ENCODE data around the gene ARHGAP15.

ARHGAP15 gene

GRCh38 chr2:143632751-143633374 lies 503.6 kb downstream of the ARHGAP15 start:
- Mint-ChIP-seq H3K4me3 (no peak overlapping the region), H3K9me3 (peaks cover 18% of the 10 kb centered on the region), H3K27ac (no peak overlapping the region), H3K36me3 (peaks cover 68% of the 10 kb centered on the region), H3K4me1 (peaks cover 9% of the 10 kb centered on the region), H3K27me3 (no peaks in the 10 kb centered on the region)
- CTCF ChIA-PET, result no interaction called here
- no peak for DNase-seq

DNA sequence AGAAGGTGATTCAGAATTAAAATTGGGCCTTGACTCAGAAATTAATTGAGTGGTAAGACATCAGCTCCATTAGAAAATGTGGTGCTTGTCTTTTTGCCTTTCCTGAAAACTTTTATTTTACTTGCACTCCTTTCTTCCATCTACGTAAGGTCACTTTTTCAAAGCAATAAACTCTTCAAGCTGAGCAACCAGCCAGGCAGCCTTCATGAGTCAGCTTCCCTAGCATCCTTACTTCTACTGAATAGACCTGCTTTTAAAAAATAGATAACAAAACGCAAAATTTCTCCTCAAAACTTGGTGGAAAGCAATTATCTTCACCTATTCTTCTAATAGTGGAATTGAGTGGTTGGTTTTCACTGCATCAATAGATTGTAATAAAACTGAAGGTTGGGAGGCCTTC lies 504.2 kb downstream of the ARHGAP15 start:
- CTCF ChIA-PET, result no interaction called here
- DNase-seq, result no peak
- peaks cover 18% of the 10 kb centered on the region for H3K9me3 Mint-ChIP-seq
- H3K27ac Mint-ChIP-seq, result no peak overlapping the region
- no peak overlapping the region for H3K4me3 Mint-ChIP-seq
- no peaks in the 10 kb centered on the region for H3K27me3 Mint-ChIP-seq
- peaks cover 9% of the 10 kb centered on the region for H3K4me1 Mint-ChIP-seq
- peaks cover 62% of the 10 kb centered on the region for H3K36me3 Mint-ChIP-seq

- peaks cover 65% of the 10 kb centered on the region for H3K36me3 Mint-ChIP-seq
- CTCF ChIA-PET, result no interaction called here
- H3K27me3 Mint-ChIP-seq, result no peaks in the 10 kb centered on the region
- peaks cover 9% of the 10 kb centered on the region for H3K4me1 Mint-ChIP-seq
- no peak for DNase-seq
- H3K9me3 Mint-ChIP-seq, result peaks cover 18% of the 10 kb centered on the region
- H3K27ac Mint-ChIP-seq, result no peak overlapping the region
- H3K4me3 Mint-ChIP-seq, result no peak overlapping the region
Observed at GRCh38 chr2:143635302-143635701, 506.1 kb downstream of the ARHGAP15 start.

- no peak overlapping the region for H3K27ac Mint-ChIP-seq
- no peak for DNase-seq
- no peak overlapping the region for H3K4me3 Mint-ChIP-seq
- peaks cover 18% of the 10 kb centered on the region for H3K9me3 Mint-ChIP-seq
- peaks cover 65% of the 10 kb centered on the region for H3K36me3 Mint-ChIP-seq
- CTCF ChIA-PET, result no interaction called here
- H3K27me3 Mint-ChIP-seq, result no peaks in the 10 kb centered on the region
- H3K4me1 Mint-ChIP-seq, result peaks cover 9% of the 10 kb centered on the region
Observed at GRCh38 chr2:143635936-143636335, 506.7 kb downstream of the ARHGAP15 start.

DNA sequence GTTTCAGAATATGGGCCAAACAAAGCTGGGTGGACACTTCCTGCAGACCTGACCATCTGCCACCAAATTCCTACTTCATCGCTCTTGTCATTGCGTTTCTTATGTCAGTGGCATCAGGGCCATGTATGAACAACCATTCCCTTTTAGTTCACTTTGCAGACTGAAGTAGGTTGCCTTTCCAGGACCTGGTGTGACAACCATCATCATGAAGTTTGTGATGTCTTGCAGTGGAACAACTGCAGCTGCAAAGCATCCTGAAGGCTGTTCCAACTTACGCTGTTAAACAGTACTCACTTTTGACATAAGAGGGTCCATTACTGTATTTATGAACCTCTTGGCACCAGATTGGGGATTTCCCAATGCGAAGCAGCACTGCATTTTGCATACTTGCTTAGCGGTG lies 511.6 kb downstream of the ARHGAP15 start:
- DNase-seq, result no peak
- CTCF ChIA-PET, result no interaction called here
- Mint-ChIP-seq H3K27ac (no peak overlapping the region), H3K36me3 (peaks cover 65% of the 10 kb centered on the region), H3K4me1 (peaks cover 2% of the 10 kb centered on the region), H3K27me3 (no peaks in the 10 kb centered on the region), H3K4me3 (no peak overlapping the region), H3K9me3 (peaks cover 13% of the 10 kb centered on the region)

GRCh38 chr2:143645921-143646645 lies 516.9 kb downstream of the ARHGAP15 start:
- H3K27me3 Mint-ChIP-seq, result no peaks in the 10 kb centered on the region
- peaks cover 2% of the 10 kb centered on the region for H3K4me1 Mint-ChIP-seq
- peaks cover 63% of the 10 kb centered on the region for H3K36me3 Mint-ChIP-seq
- DNase-seq, result no peak
- no peak overlapping the region for H3K27ac Mint-ChIP-seq
- CTCF ChIA-PET, result interaction anchor here (0.6 kb wide), 1 partner anchor 43 kb away, joined by 3 read pairs; no protein-coding TSS in a partner anchor
- no peak overlapping the region for H3K4me3 Mint-ChIP-seq
- H3K9me3 Mint-ChIP-seq, result peaks cover 10% of the 10 kb centered on the region

DNA sequence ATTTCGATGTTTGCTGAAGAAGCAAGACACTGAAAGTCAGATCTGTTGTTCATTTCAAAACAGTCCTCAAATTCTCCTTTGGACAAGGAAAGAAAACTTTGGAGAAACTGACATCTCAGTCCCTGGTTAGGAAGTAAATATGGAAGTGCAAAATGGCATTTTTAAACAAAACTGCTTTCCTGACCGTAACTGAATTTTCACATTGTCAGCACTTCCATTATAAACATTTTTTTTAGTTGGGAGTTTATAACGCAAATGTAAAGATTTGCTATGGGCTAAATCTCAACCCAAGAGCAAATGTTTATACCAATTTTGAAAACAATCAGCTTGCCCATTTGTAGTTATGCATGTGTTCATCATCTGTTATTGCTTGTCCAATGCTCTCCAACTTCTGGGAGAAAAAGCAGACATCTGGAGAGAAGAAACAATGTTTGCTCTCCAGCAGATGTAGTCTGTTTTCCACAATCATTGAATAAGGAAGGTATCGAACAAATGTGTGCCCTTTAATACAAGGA lies 520.1 kb downstream of the ARHGAP15 start:
- no peak overlapping the region for H3K4me3 Mint-ChIP-seq
- CTCF ChIA-PET, result no interaction called here
- no peaks in the 10 kb centered on the region for H3K27me3 Mint-ChIP-seq
- peaks cover 26% of the 10 kb centered on the region for H3K9me3 Mint-ChIP-seq
- peaks cover 59% of the 10 kb centered on the region for H3K36me3 Mint-ChIP-seq
- no peak overlapping the region for H3K27ac Mint-ChIP-seq
- DNase-seq, result no peak
- H3K4me1 Mint-ChIP-seq, result no peaks in the 10 kb centered on the region

DNA sequence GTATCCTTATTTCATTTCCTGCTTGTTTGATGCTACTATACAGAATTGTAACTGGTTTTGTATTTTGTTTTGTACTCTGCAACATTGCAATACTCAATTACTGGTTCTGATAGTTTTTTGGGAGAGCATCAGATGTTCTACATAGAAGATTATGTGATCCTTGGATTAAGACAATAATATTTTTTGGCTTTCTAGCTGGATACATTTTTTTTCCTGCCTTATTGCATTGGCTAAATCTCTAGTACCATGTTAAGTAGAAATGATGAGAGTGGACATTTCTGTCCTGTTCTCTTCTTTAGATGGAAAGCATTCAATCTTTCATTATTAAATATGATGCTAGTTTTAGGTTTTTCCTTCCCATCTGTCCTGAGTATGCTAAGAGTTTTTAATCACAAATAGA lies 523.5 kb downstream of the ARHGAP15 start:
- peaks cover 26% of the 10 kb centered on the region for H3K9me3 Mint-ChIP-seq
- peaks cover 12% of the 10 kb centered on the region for H3K4me1 Mint-ChIP-seq
- no peaks in the 10 kb centered on the region for H3K27me3 Mint-ChIP-seq
- H3K36me3 Mint-ChIP-seq, result peaks cover 62% of the 10 kb centered on the region
- no peak for DNase-seq
- H3K27ac Mint-ChIP-seq, result no peak overlapping the region
- H3K4me3 Mint-ChIP-seq, result no peak overlapping the region
- CTCF ChIA-PET, result no interaction called here

GRCh38 chr2:143668234-143668633 lies 539.0 kb downstream of the ARHGAP15 start:
- no peak for DNase-seq
- Mint-ChIP-seq H3K9me3 (peaks cover 4% of the 10 kb centered on the region), H3K4me1 (no peaks in the 10 kb centered on the region), H3K27me3 (no peaks in the 10 kb centered on the region), H3K36me3 (peaks cover 28% of the 10 kb centered on the region), H3K27ac (no peak overlapping the region), H3K4me3 (no peak overlapping the region)
- CTCF ChIA-PET, result no interaction called here

- Mint-ChIP-seq H3K36me3 (peaks cover 51% of the 10 kb centered on the region), H3K9me3 (no peaks in the 10 kb centered on the region), H3K27me3 (no peaks in the 10 kb centered on the region), H3K27ac (no peak overlapping the region), H3K4me1 (no peaks in the 10 kb centered on the region), H3K4me3 (no peak overlapping the region)
- CTCF ChIA-PET, result no interaction called here
- DNase-seq, result no peak
Observed at GRCh38 chr2:143674051-143674450, 544.8 kb downstream of the ARHGAP15 start.

DNA sequence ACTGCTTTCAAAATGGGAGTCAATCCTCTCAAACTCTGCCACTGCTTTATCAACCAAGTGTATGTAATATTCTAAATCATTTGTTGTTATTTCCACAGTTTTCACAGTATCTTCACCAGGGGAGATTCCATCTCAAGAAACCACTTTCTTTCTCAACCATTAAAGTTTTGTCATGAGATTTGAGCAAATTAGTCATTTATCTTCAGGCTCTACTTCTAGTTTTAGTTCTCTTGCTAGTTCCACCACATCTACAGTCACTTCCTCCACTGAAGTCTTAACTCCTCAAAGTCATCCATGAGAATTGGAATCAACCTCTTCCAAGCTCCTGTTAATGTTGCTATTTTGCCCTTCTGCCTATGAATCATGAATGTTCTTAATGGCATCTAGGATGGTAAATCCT lies 545.8 kb downstream of the ARHGAP15 start:
- no peak overlapping the region for H3K27ac Mint-ChIP-seq
- CTCF ChIA-PET, result no interaction called here
- no peaks in the 10 kb centered on the region for H3K27me3 Mint-ChIP-seq
- H3K4me1 Mint-ChIP-seq, result no peaks in the 10 kb centered on the region
- H3K9me3 Mint-ChIP-seq, result no peaks in the 10 kb centered on the region
- H3K4me3 Mint-ChIP-seq, result no peak overlapping the region
- DNase-seq, result no peak
- H3K36me3 Mint-ChIP-seq, result peaks cover 47% of the 10 kb centered on the region

DNA sequence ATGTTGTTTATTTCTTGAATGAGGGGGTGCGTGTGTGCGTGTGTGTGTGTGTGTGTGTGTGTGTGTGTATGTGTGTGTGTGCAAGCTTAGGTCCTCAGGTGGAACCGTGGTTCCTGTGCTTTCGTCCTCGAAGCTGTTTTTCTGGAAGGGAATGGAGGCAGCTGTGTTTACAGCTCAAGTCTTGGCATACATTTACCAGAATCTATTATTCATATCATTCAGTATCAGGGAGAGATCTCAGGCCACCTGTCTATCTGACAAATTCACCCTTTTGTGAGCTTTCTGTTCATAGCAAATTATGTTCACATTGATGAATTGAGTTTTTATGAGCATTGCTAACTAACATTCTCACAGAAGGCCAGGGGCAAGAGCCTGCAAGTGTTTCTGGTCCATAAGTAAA lies 550.4 kb downstream of the ARHGAP15 start:
- Mint-ChIP-seq H3K36me3 (peaks cover 30% of the 10 kb centered on the region), H3K4me1 (no peaks in the 10 kb centered on the region), H3K4me3 (no peak overlapping the region), H3K27me3 (no peaks in the 10 kb centered on the region), H3K9me3 (no peaks in the 10 kb centered on the region), H3K27ac (no peak overlapping the region)
- CTCF ChIA-PET, result no interaction called here
- DNase-seq, result no peak

GRCh38 chr2:143680885-143681405 lies 551.7 kb downstream of the ARHGAP15 start:
- DNase-seq, result no peak
- no peaks in the 10 kb centered on the region for H3K9me3 Mint-ChIP-seq
- H3K4me1 Mint-ChIP-seq, result no peaks in the 10 kb centered on the region
- H3K36me3 Mint-ChIP-seq, result peaks cover 22% of the 10 kb centered on the region
- CTCF ChIA-PET, result no interaction called here
- no peak overlapping the region for H3K27ac Mint-ChIP-seq
- H3K4me3 Mint-ChIP-seq, result no peak overlapping the region
- H3K27me3 Mint-ChIP-seq, result no peaks in the 10 kb centered on the region

DNA sequence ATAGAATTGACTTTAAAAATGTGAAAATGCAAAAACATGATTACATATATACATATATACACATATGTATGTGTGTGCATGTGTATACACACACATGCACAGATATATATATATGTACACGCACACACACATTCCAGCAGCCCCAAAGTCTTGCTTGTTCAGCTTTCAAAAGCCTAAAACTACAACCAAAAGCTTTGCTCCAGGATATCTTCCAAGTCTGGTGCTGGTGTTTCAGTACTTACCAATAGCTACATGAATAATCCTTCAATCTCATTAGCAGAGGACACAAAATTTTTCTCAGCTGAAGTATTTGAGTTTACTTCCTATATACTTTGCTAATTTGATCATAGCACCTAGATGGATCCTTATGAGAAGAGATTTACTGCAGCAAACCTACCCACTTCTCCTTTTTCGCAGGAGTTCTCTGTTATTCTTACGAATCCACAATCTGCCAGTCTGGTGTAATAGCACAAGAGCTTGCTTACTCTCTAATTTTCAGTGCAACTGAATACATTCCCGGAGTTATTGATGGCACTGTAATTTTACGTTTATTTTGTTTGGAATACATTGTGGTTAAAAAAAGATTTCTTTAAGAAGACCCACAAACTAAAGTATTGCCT lies 553.3 kb downstream of the ARHGAP15 start:
- Mint-ChIP-seq H3K4me1 (no peaks in the 10 kb centered on the region), H3K36me3 (peaks cover 12% of the 10 kb centered on the region), H3K9me3 (no peaks in the 10 kb centered on the region), H3K4me3 (no peak overlapping the region), H3K27me3 (no peaks in the 10 kb centered on the region), H3K27ac (no peak overlapping the region)
- CTCF ChIA-PET, result no interaction called here
- DNase-seq, result no peak

- H3K27me3 Mint-ChIP-seq, result no peaks in the 10 kb centered on the region
- no peak overlapping the region for H3K27ac Mint-ChIP-seq
- CTCF ChIA-PET, result no interaction called here
- peaks cover 8% of the 10 kb centered on the region for H3K36me3 Mint-ChIP-seq
- H3K9me3 Mint-ChIP-seq, result no peaks in the 10 kb centered on the region
- H3K4me1 Mint-ChIP-seq, result peaks cover 4% of the 10 kb centered on the region
- DNase-seq, result no peak
- H3K4me3 Mint-ChIP-seq, result no peak overlapping the region
Observed at GRCh38 chr2:143683977-143684376, 554.8 kb downstream of the ARHGAP15 start.

Measured in activated naive CD4-positive, alpha-beta T cell treated with anti-CD3 and anti-CD28 coated beads, Interleukin-2, amount 10 ng/mL, durations not matched to agents 7 days and 5 days (primary cell).